MCF 10A (cell line): ENCODE results near the gene TTC31. TPM values are rescaled to one million over a fixed set of nuclear protein-coding genes. Genes with fewer than 3 reads are reported as not detected.

Experiments used
- BruUV-seq: library from RNA; stranded (reverse); fragments of 400-500 nt; replicated peaks from 2 replicates; lab custom pipeline; 2021; lab: Mats Ljungman, UMichigan
- CTCF ChIA-PET: fragments of 300-600 bp; sonication (Branson Sonifier 250); formaldehyde crosslinking; extraction: SDS; loops from one replicate; lab custom pipeline; 2021; ENCODE audit warnings: antibody characterized with exemption, inconsistent platforms; lab: Yijun Ruan, JAX
- POLR2A ChIA-PET: fragments of 300-600, 350-650 bp; sonication (Branson Sonifier 250); formaldehyde crosslinking; extraction: SDS; loops from one replicate; lab custom pipeline; 2020; ENCODE audit warnings: antibody characterized with exemption, inconsistent platforms; lab: Yijun Ruan, JAX
- DNase-seq: peaks from one replicate; pipeline ENCODE4 v3.0.0-alpha.2; 2018; ENCODE audit not compliant: unreplicated experiment
- H3K27ac Mint-ChIP-seq: one replicate; pipeline ENCODE4 v1.8.0; 2022; ENCODE audit warnings: mild to moderate bottlenecking, low read depth, mixed read lengths; ENCODE audit not compliant: unreplicated experiment
- H3K27me3 Mint-ChIP-seq: one replicate; pipeline ENCODE4 v1.8.0; 2022; ENCODE audit warnings: mixed read lengths; ENCODE audit not compliant: insufficient read depth, unreplicated experiment
- H3K36me3 Mint-ChIP-seq: one replicate; pipeline ENCODE4 v1.8.0; 2022; ENCODE audit warnings: mild to moderate bottlenecking, moderate library complexity, mixed read lengths; ENCODE audit not compliant: insufficient read depth, unreplicated experiment
- H3K4me1 Mint-ChIP-seq: one replicate; pipeline ENCODE4 v1.8.0; 2022; ENCODE audit warnings: mixed read lengths; ENCODE audit not compliant: insufficient read depth, unreplicated experiment
- H3K4me3 Mint-ChIP-seq: one replicate; pipeline ENCODE4 v1.8.0; 2022; ENCODE audit warnings: mild to moderate bottlenecking, moderate library complexity, mixed read lengths; ENCODE audit not compliant: unreplicated experiment
- H3K9me3 Mint-ChIP-seq: one replicate; pipeline ENCODE4 v1.8.0; 2022; ENCODE audit warnings: mixed read lengths; ENCODE audit not compliant: unreplicated experiment
- CTCF ChIP-seq: fragments of 200-600 bp; IDR thresholded peaks from one replicate; pipeline ENCODE4 v1.8.0; 2022; ENCODE audit warnings: antibody characterized with exemption, mild to moderate bottlenecking; ENCODE audit not compliant: unreplicated experiment
- intact Hi-C: fragments of 100-400 bp; cut with micrococcal nuclease; formaldehyde crosslinking; loops from 2 replicates; pipeline ENCODE4 v1.14.1; 2022
- total RNA-seq: library from RNA; stranded (reverse); gene quantifications from 2 replicates; pipeline ENCODE4 v1.2.3, GENCODE V29; 2022

Gene TTC31
- total RNA-seq, 1 experiment from 2014 or later, result 17.6 TPM

GRCh38 chr2:74503506-74504475 is 20.9 kb downstream of the TTC31 start:
- CTCF ChIA-PET, result interaction anchor here (1.0 to 4.5 kb wide), 2 partner anchors 20 to 84 kb away, joined by 4 to 22 read pairs; no protein-coding TSS in a partner anchor
- no peak for DNase-seq
- intact Hi-C loops, result no loop called here
- H3K9me3 Mint-ChIP-seq, result no peaks in the 10 kb centered on the region
- TF ChIP-seq CTCF, result no peak
- BruUV-seq, result no TSS peak
- H3K4me3 Mint-ChIP-seq, result no peak overlapping the region
- POLR2A ChIA-PET, result interaction anchor here (0.6 to 8.6 kb wide), 4 partner anchors 11 to 64 kb away, joined by 3 to 135 read pairs (median 4); partner anchors contain the start of genes AUP1, DQX1 and HTRA2
- H3K27ac Mint-ChIP-seq, result no peak overlapping the region
- H3K4me1 Mint-ChIP-seq, result peaks cover 31% of the 10 kb centered on the region
- peaks cover 7% of the 10 kb centered on the region for H3K27me3 Mint-ChIP-seq
- peaks cover 52% of the 10 kb centered on the region for H3K36me3 Mint-ChIP-seq

GRCh38 chr2:74504591-74504990 is 21.7 kb downstream of the TTC31 start:
- peaks cover 52% of the 10 kb centered on the region for H3K36me3 Mint-ChIP-seq

GRCh38 chr2:74505448-74506246 is 22.8 kb downstream of the TTC31 start:
- Mint-ChIP-seq H3K27me3 (no peaks in the 10 kb centered on the region), H3K27ac (no peak overlapping the region), H3K4me1 (peaks cover 28% of the 10 kb centered on the region), H3K36me3 (peaks cover 46% of the 10 kb centered on the region), H3K9me3 (no peaks in the 10 kb centered on the region), H3K4me3 (peak overlapping the region; percentile 88)
- no peak for TF ChIP-seq CTCF
- intact Hi-C loops, result no loop called here
- CTCF ChIA-PET, result interaction anchor here (0.6 to 3.5 kb wide), 7 partner anchors 15 to 1049 kb away, joined by 3 to 18 read pairs (median 4); partner anchors contain the start of genes CCDC142 and TTC31
- DNase-seq, result no peak
- no TSS peak for BruUV-seq
- POLR2A ChIA-PET, result interaction anchor here (0.6 to 8.6 kb wide), 7 partner anchors 13 to 326 kb away, joined by 3 to 135 read pairs (median 6); partner anchors contain the start of genes AUP1, DQX1, HTRA2 and RTKN

More at GRCh38 chr2:74504591-74504990, 21.7 kb downstream of the TTC31 start:
- ChIA-PET POLR2A (interaction anchor here (0.6 to 8.6 kb wide), 3 partner anchors 25 to 327 kb away, joined by 3 to 135 read pairs (median 3); partner anchors contain the start of genes AUP1, DQX1 and HTRA2), CTCF (interaction anchor here (1.0 to 4.5 kb wide), 2 partner anchors 21 to 83 kb away, joined by 4 to 22 read pairs; no protein-coding TSS in a partner anchor)
- no peak overlapping the region for H3K27ac Mint-ChIP-seq
- H3K4me3 Mint-ChIP-seq, result peak overlapping the region; percentile 88
- intact Hi-C loops, result no loop called here
- peaks cover 28% of the 10 kb centered on the region for H3K4me1 Mint-ChIP-seq
- no peak for TF ChIP-seq CTCF
- no TSS peak for BruUV-seq
- no peaks in the 10 kb centered on the region for H3K27me3 Mint-ChIP-seq
- no peak for DNase-seq
- no peaks in the 10 kb centered on the region for H3K9me3 Mint-ChIP-seq
